Thymus (tissue), 11 donors: ENCODE results near the gene ATP2B3. TPM values are rescaled to one million over a fixed set of nuclear protein-coding genes. Genes with fewer than 3 reads are reported as not detected.
A peak's percentile ranks its signal among the peaks of the same experiment; 100 is the strongest.

Experiments used
- DNase-seq, 9 donors: peaks; one replicate each; pipeline ENCODE4 v3.0.0-alpha.2; 2013; ENCODE audit warnings: low spot score in 9 of 9, low read depth in 6 of 9, missing footprints in 1 of 9
- H3K27ac ChIP-seq, 2 donors: one replicate each; pipeline ENCODE4 v1.5.1; 2013; ENCODE audit warnings: control low read depth in 1 of 2, low read depth in 1 of 2, low read length in 1 of 2, mild to moderate bottlenecking in 1 of 2, moderate library complexity in 1 of 2
- H3K27me3 ChIP-seq, 2 donors: one replicate each; pipeline ENCODE4 v1.5.1; 2013; ENCODE audit warnings: low read length in 1 of 2; ENCODE audit not compliant: control insufficient read depth in 2 of 2, insufficient read depth in 1 of 2
- H3K36me3 ChIP-seq, 2 donors: one replicate each; pipeline ENCODE4 v1.5.1; 2013; ENCODE audit warnings: low read length in 1 of 2, mild to moderate bottlenecking in 1 of 2, moderate library complexity in 1 of 2; ENCODE audit not compliant: control insufficient read depth in 2 of 2, insufficient read depth in 2 of 2
- H3K4me1 ChIP-seq, 2 donors: one replicate each; pipeline ENCODE4 v1.5.1; 2013; ENCODE audit warnings: low read length in 2 of 2; ENCODE audit not compliant: control insufficient read depth in 2 of 2, insufficient read depth in 2 of 2
- H3K4me3 ChIP-seq, 2 donors: one replicate each; pipeline ENCODE4 v1.5.1; 2013; ENCODE audit warnings: low read length in 2 of 2, control low read depth in 1 of 2, mild to moderate bottlenecking in 1 of 2
- H3K9me3 ChIP-seq, 2 donors: one replicate each; pipeline ENCODE4 v1.5.1; 2013; ENCODE audit warnings: low read length in 1 of 2, mild to moderate bottlenecking in 1 of 2; ENCODE audit not compliant: control insufficient read depth in 2 of 2, insufficient read depth in 1 of 2
- WGBS: extraction: QIAGEN DNeasy Blood & Tissue Kit; methylation state at CpG from one replicate; pipeline ENCODE4 v1.1.7; 2013; 5-methylcytosine and 5-hydroxymethylcytosine counted together
- polyA plus RNA-seq: library from polyadenylated mRNA; stranded (reverse); fragments of 200-250 nt; gene quantifications from one replicate; pipeline ENCODE4 v1.2.3, GENCODE V29; 2013
- total RNA-seq: library from RNA; stranded (reverse); fragments of 120-200 nt; gene quantifications from one replicate; pipeline ENCODE4 v1.2.4, GENCODE V29; 2013
- donor health status: healthy.

ATP2B3 gene
- total and polyA plus RNA-seq, 2 donors = 0.02 to 0.09 TPM

- H3K27ac ChIP-seq = no peak overlapping the region
Observed at GRCh38 chrX:153485396-153486080, 31.9 kb upstream of the ATP2B3 start.

GRCh38 chrX:153486171-153486570 is 31.3 kb upstream of the ATP2B3 start:
- H3K4me1 ChIP-seq = peaks cover 0 to 25% of the 10 kb centered on the region in 2 donors
- H3K4me3 ChIP-seq = no peak overlapping the region
- H3K36me3 ChIP-seq = no peaks in the 10 kb centered on the region
- H3K27ac ChIP-seq = no peak overlapping the region
- no peaks in the 10 kb centered on the region for H3K9me3 ChIP-seq
- WGBS = 99% methylated on average over 10 of the region's 10 CpGs
- DNase-seq = no peak
- no peaks in the 10 kb centered on the region for H3K27me3 ChIP-seq

More at GRCh38 chrX:153485396-153486080, 31.9 kb upstream of the ATP2B3 start:
- 47% methylated on average over 30 of the region's 30 CpGs for WGBS
- H3K9me3 ChIP-seq = no peaks in the 10 kb centered on the region
- peaks cover 0 to 22% of the 10 kb centered on the region in 2 donors for H3K4me1 ChIP-seq
- H3K27me3 ChIP-seq = no peaks in the 10 kb centered on the region
- peak in 1 of 9 donors; percentile 26 for DNase-seq
- no peaks in the 10 kb centered on the region for H3K36me3 ChIP-seq
- H3K4me3 ChIP-seq = no peak overlapping the region

- H3K27me3 ChIP-seq = peaks cover 0 to 3% of the 10 kb centered on the region in 2 donors
- WGBS = 93% methylated on average over 11 of the region's 11 CpGs
- H3K27ac ChIP-seq = no peak overlapping the region
- no peak overlapping the region for H3K4me3 ChIP-seq
- DNase-seq = no peak
- H3K36me3 ChIP-seq = no peaks in the 10 kb centered on the region
- H3K4me1 ChIP-seq = peaks cover 0 to 32% of the 10 kb centered on the region in 2 donors
- no peaks in the 10 kb centered on the region for H3K9me3 ChIP-seq
Observed at GRCh38 chrX:153487590-153488071, 29.8 kb upstream of the ATP2B3 start.

- Histone ChIP-seq H3K36me3 (no peaks in the 10 kb centered on the region), H3K4me3 (no peak overlapping the region), H3K4me1 (peaks cover 0 to 31% of the 10 kb centered on the region in 2 donors), H3K9me3 (no peaks in the 10 kb centered on the region), H3K27me3 (peaks cover 0 to 4% of the 10 kb centered on the region in 2 donors), H3K27ac (no peak overlapping the region)
- 79% methylated on average over 26 of the region's 27 CpGs for WGBS
- DNase-seq = no peak
Observed at GRCh38 chrX:153488231-153488914, 29.1 kb upstream of the ATP2B3 start.

- peaks cover 0 to 20% of the 10 kb centered on the region in 2 donors for H3K27me3 ChIP-seq
- no peak overlapping the region for H3K4me3 ChIP-seq
Observed at GRCh38 chrX:153490217-153490930, 27.1 kb upstream of the ATP2B3 start.

GRCh38 chrX:153491351-153491914 is 26.0 kb upstream of the ATP2B3 start:
- DNase-seq = no peak
- peaks cover 0 to 31% of the 10 kb centered on the region in 2 donors for H3K27me3 ChIP-seq
- WGBS = 54% methylated on average over 10 of the region's 10 CpGs

More at GRCh38 chrX:153490217-153490930, 27.1 kb upstream of the ATP2B3 start:
- H3K27ac ChIP-seq = no peak overlapping the region
- H3K4me1 ChIP-seq = peaks cover 0 to 19% of the 10 kb centered on the region in 2 donors
- H3K9me3 ChIP-seq = no peaks in the 10 kb centered on the region
- no peaks in the 10 kb centered on the region for H3K36me3 ChIP-seq
- WGBS = 97% methylated on average over 20 of the region's 20 CpGs
- no peak for DNase-seq

GRCh38 chrX:153491918-153492317 is 25.5 kb upstream of the ATP2B3 start:
- no peaks in the 10 kb centered on the region for H3K9me3 ChIP-seq
- peaks cover 0 to 10% of the 10 kb centered on the region in 2 donors for H3K4me1 ChIP-seq
- H3K27me3 ChIP-seq = peaks cover 0 to 31% of the 10 kb centered on the region in 2 donors
- 26% methylated on average over 11 of the region's 11 CpGs for WGBS
- no peak for DNase-seq
- no peak overlapping the region for H3K27ac ChIP-seq
- no peaks in the 10 kb centered on the region for H3K36me3 ChIP-seq
- H3K4me3 ChIP-seq = no peak overlapping the region

More at GRCh38 chrX:153491351-153491914, 26.0 kb upstream of the ATP2B3 start:
- H3K4me3 ChIP-seq = no peak overlapping the region
- no peak overlapping the region for H3K27ac ChIP-seq
- peaks cover 0 to 10% of the 10 kb centered on the region in 2 donors for H3K4me1 ChIP-seq
- no peaks in the 10 kb centered on the region for H3K9me3 ChIP-seq
- no peaks in the 10 kb centered on the region for H3K36me3 ChIP-seq

- Histone ChIP-seq H3K27me3 (peaks cover 0 to 31% of the 10 kb centered on the region in 2 donors), H3K36me3 (no peaks in the 10 kb centered on the region), H3K4me1 (peaks cover 0 to 10% of the 10 kb centered on the region in 2 donors), H3K27ac (no peak overlapping the region), H3K9me3 (no peaks in the 10 kb centered on the region), H3K4me3 (no peak overlapping the region)
- WGBS = 96% methylated on average over 12 of the region's 12 CpGs
- DNase-seq = no peak
Observed at GRCh38 chrX:153492543-153492942, 24.9 kb upstream of the ATP2B3 start.
